HepG2 (cell line): ENCODE results near the gene MB21D2.

Source experiments
- ARID2 ChIP-seq: sonication (generic); formaldehyde crosslinking; IDR thresholded peaks from 2 replicates; pipeline ENCODE4 v1.8.1; 2022; ENCODE audit warnings: mild to moderate bottlenecking, missing genetic modification reagents, borderline replicate concordance
- CTCF ChIP-seq: sonication (generic); formaldehyde crosslinking; IDR thresholded peaks from 2 replicates; pipeline ENCODE4 v1.5.0; 2020; ENCODE audit warnings: mild to moderate bottlenecking, missing genetic modification reagents, moderate library complexity
- FLYWCH1 ChIP-seq: sonication (generic); formaldehyde crosslinking; IDR thresholded peaks from 2 replicates; pipeline ENCODE4 v1.8.1; 2023; ENCODE audit warnings: mild to moderate bottlenecking, missing genetic modification reagents
- HMG20B ChIP-seq: conservative IDR thresholded peaks from 2 replicates; pipeline ENCODE4 v1.6.1; 2016; ENCODE audit warnings: missing genetic modification reagents, missing compliant biosample characterization
- JUND ChIP-seq: sonication (generic); formaldehyde crosslinking; IDR thresholded peaks from 2 replicates; pipeline ENCODE4 v1.8.0; 2022; ENCODE audit warnings: mild to moderate bottlenecking, missing genetic modification reagents
- PATZ1 ChIP-seq: sonication (generic); formaldehyde crosslinking; IDR thresholded peaks from 2 replicates; pipeline ENCODE4 v1.4.0; 2020; ENCODE audit warnings: missing genetic modification reagents
- RAD21 ChIP-seq: fragments of 450-650 bp; formaldehyde crosslinking; IDR thresholded peaks from 2 replicates; pipeline ENCODE4 v1.5.0; 2020; ENCODE audit warnings: mild to moderate bottlenecking
- RBM39 ChIP-seq: fragments of 200-400 bp; formaldehyde crosslinking; IDR thresholded peaks from one replicate; pipeline ENCODE4 v1.6.1; 2018; ENCODE audit warnings: antibody characterized with exemption, mild to moderate bottlenecking, low read depth, low read length; ENCODE audit not compliant: poor library complexity, severe bottlenecking
- SAFB2 ChIP-seq: sonication (generic); formaldehyde crosslinking; IDR thresholded peaks from 2 replicates; pipeline ENCODE4 v1.5.1; 2020; ENCODE audit warnings: missing genetic modification reagents, low read depth, mild to moderate bottlenecking, borderline replicate concordance
- TAF15 ChIP-seq: fragments of 200-400 bp; formaldehyde crosslinking; IDR thresholded peaks from one replicate; pipeline ENCODE4 v1.6.1; 2018; ENCODE audit warnings: mild to moderate bottlenecking, low read depth, low read length; ENCODE audit not compliant: poor library complexity, severe bottlenecking
- ZNF232 ChIP-seq: sonication (generic); formaldehyde crosslinking; IDR thresholded peaks from 2 replicates; pipeline ENCODE4 v1.4.0; 2020; ENCODE audit warnings: missing genetic modification reagents, borderline replicate concordance
- ZNF274 ChIP-seq: sonication (generic); formaldehyde crosslinking; IDR thresholded peaks from 2 replicates; pipeline ENCODE4 v1.5.1; 2020; ENCODE audit warnings: mild to moderate bottlenecking, missing genetic modification reagents
- TF ChIP-seq, protein P1 (sequence below): sonication (generic); formaldehyde crosslinking; IDR thresholded peaks from 2 replicates; pipeline ENCODE4 v1.4.0; 2020; ENCODE audit warnings: missing genetic modification reagents, borderline replicate concordance
- TF ChIP-seq, protein P2 (sequence below): sonication (generic); formaldehyde crosslinking; IDR thresholded peaks from 2 replicates; pipeline ENCODE4 v1.4.0; 2020; ENCODE audit warnings: missing genetic modification reagents

DNA sequence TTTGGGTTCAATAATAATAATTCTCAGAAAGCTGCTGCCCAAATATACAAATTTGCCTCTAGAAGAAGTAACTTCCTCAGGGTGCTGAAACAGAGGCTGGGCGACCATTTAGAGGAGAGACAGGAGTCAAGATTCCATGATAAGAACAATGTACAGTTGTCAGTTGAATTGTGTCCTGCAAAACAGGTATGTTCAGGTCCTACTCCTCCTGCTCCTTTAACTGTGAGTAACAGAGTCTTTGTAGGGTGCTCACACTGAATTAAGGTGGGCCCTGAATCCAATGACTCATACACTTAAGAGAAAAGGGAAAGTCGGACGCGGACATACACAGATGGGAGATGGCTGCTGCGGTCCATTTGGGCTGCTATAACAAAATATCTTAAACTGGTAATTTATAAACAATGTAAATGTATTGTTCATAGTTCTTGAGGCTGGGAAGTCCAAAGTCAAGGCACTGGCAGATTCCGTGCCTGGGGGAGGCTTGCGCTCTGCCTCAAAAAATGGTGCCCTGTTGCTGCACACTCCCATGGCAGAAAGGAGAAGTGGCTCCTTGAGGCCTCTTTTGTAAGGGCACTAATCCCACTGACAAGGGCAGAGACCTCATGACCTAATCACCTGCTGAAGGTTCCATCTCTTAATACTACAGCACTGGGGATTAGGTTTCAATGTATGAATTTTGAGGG lies 55.1 kb downstream of the MB21D2 start:
- TF ChIP-seq RBM39 (no peak), JUND (CRISPR knock-in tag) (no peak), HMG20B (no peak), ARID2 (CRISPR knock-in tag) (no peak), ZNF232 (CRISPR knock-in tag) (no peak), ZNF274 (no peak), PATZ1 (no peak), TAF15 (no peak), CTCF (CRISPR knock-in tag) (no peak), RAD21 (CRISPR knock-in tag) (no peak), FLYWCH1 (CRISPR knock-in tag) (no peak), SAFB2 (CRISPR knock-in tag) (no peak)
- TF ChIP-seq, protein P1, sequence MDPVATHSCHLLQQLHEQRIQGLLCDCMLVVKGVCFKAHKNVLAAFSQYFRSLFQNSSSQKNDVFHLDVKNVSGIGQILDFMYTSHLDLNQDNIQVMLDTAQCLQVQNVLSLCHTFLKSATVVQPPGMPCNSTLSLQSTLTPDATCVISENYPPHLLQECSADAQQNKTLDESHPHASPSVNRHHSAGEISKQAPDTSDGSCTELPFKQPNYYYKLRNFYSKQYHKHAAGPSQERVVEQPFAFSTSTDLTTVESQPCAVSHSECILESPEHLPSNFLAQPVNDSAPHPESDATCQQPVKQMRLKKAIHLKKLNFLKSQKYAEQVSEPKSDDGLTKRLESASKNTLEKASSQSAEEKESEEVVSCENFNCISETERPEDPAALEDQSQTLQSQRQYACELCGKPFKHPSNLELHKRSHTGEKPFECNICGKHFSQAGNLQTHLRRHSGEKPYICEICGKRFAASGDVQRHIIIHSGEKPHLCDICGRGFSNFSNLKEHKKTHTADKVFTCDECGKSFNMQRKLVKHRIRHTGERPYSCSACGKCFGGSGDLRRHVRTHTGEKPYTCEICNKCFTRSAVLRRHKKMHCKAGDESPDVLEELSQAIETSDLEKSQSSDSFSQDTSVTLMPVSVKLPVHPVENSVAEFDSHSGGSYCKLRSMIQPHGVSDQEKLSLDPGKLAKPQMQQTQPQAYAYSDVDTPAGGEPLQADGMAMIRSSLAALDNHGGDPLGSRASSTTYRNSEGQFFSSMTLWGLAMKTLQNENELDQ (CRISPR knock-in tag): no peak
- TF ChIP-seq, protein P2, sequence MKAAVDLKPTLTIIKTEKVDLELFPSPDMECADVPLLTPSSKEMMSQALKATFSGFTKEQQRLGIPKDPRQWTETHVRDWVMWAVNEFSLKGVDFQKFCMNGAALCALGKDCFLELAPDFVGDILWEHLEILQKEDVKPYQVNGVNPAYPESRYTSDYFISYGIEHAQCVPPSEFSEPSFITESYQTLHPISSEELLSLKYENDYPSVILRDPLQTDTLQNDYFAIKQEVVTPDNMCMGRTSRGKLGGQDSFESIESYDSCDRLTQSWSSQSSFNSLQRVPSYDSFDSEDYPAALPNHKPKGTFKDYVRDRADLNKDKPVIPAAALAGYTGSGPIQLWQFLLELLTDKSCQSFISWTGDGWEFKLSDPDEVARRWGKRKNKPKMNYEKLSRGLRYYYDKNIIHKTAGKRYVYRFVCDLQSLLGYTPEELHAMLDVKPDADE (CRISPR knock-in tag): no peak
